ENCODE measurements around the gene SLC1A7.

DNA sequence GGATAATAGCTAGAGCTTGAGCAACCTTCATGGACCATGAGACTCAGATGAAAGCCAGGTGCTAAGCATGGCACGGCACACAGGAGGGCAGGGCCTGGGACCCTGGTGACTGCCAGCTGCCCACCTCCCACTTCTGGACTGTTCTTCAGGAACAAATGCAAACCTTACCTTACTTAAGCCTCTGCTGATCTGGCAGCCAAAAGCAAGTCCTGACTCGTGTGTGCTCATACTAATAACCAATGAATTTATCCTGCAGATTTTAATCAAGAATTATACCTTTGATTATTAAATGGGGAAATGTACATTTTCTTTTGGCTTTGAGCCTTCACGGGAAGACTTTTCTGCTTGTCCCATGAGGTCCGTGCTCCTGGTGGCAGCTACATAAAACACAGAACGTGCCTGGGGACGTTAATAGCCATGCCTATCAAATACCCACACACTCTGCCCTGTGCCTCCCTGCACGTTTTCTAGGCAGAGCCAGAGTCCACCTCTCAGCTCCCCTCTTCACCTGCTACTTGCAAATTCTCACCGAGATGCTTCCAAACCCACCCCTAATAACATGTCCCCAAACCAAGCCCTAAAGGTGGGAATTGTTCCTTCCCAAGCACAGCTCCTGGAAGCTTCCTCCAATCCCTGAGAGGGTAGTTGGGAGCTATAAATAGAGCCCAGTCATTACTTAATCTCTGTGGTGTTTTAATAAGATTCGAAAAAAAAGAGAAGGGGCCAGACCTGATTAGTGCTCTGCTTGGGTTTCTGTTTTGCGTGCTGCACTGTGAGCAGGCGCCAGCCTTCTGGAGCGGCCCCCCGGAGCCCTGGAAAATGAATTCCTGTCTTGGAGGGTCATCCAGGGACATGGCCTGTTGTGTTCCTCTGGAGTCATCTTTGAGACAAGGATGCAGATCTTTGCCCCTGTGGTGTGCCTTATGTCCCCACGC, 33.5 kb downstream of the SLC1A7 start:
- TF ChIP-seq, protein P1, sequence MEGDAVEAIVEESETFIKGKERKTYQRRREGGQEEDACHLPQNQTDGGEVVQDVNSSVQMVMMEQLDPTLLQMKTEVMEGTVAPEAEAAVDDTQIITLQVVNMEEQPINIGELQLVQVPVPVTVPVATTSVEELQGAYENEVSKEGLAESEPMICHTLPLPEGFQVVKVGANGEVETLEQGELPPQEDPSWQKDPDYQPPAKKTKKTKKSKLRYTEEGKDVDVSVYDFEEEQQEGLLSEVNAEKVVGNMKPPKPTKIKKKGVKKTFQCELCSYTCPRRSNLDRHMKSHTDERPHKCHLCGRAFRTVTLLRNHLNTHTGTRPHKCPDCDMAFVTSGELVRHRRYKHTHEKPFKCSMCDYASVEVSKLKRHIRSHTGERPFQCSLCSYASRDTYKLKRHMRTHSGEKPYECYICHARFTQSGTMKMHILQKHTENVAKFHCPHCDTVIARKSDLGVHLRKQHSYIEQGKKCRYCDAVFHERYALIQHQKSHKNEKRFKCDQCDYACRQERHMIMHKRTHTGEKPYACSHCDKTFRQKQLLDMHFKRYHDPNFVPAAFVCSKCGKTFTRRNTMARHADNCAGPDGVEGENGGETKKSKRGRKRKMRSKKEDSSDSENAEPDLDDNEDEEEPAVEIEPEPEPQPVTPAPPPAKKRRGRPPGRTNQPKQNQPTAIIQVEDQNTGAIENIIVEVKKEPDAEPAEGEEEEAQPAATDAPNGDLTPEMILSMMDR (IDR thresholded peaks at IDR 0.05) = no peak
- no peak for TF ChIP-seq EP300 (IDR thresholded peaks at IDR 0.05)
